ENCODE data around the gene ADGRG4.

The ADGRG4 gene

DNA sequence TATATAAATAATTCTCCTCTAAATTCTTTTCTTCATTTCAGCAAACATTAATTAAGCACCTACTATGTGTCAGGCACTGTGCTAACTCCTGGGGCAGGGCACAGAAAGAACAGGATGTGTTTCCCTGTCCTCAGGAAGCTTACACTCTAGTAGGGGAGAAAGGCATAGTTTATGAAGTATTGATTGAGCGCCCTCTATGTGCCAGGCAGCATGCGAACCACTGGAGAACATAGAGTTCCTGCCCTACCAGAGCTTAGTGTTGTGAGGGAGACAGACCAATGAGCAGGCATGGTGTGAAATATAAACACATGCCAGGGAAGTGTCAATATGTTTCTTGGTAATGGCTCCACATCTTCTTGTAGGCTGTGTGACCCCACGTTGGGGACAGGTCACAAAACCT, 3.7 kb downstream of the ADGRG4 start:
- DNase-seq (ENCODE audit: low read depth) = no peak

GRCh38 chrX:136306182-136306581, 5.4 kb downstream of the ADGRG4 start:
- DNase-seq (ENCODE audit: low read depth) = no peak

GRCh38 chrX:136307471-136307870, 6.7 kb downstream of the ADGRG4 start:
- DNase-seq (ENCODE audit: low read depth) = no peak

GRCh38 chrX:136310411-136310810, 9.6 kb downstream of the ADGRG4 start:
- DNase-seq (ENCODE audit: low read depth) = no peak

DNA sequence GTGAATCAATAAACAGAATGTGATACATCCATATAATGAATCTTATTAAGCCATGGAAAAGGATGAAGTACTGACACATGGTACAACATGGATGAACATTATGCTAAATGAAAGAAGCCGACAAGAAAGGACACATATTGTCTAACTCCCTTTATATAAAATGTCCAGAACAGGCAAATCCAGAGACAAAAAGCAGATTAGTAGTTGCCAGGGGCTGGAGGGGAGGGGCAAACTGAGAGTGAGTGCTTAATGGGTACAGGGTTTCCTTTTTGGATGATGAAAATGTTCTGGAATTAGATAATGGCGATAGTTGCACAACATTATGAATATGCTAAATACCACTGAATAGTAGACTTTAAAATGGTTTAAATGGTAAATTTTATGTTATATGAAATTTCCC, 17.4 kb downstream of the ADGRG4 start:
- no peak for DNase-seq (ENCODE audit: low read depth)

- no peak for DNase-seq (ENCODE audit: low read depth)
Observed at GRCh38 chrX:136318895-136319597, 18.3 kb downstream of the ADGRG4 start.

DNA sequence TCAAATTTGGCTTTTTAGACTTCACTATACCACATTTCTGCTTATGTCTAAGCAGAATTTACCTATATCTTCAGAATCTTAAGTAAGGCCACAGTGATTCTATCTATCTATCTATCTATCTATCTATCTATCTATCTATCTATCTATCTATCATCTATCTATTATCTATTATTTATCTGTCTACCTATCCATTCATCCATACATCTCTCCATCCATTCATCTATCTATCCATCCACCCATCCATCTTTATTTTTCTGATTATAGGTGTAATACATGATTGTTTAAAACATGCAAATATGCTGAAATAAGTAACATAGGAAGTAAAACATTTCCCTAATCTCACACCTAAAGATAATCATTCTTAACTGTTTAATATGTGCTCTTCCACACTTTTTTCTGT, 18.8 kb downstream of the ADGRG4 start:
- DNase-seq (ENCODE audit: low read depth) = no peak

GRCh38 chrX:136321532-136321931, 20.8 kb downstream of the ADGRG4 start:
- no peak for DNase-seq (ENCODE audit: low read depth)

DNA sequence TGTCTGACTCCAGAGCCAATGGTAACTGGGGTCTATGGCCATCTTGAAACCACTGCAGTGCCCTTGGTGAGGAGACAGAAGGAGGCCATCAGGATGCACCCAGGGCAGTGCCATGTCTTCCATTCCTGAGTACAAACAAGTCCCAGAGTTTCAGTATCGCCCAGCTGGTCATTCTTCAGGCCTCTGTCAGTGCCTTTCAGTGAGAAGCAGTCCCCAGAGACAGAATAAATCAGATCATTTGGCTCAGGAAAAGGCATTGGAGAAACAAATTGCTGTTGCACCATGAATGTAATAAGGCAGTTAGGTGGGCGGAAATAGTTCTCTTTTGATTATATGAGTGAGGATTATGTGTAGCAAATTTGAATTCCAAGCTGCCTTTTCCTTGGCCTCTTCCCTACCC, 21.3 kb downstream of the ADGRG4 start:
- DNase-seq (ENCODE audit: low read depth) = no peak

- DNase-seq (ENCODE audit: low read depth) = peak; percentile 12
Observed at GRCh38 chrX:136325377-136325776, 24.6 kb downstream of the ADGRG4 start.

- DNase-seq (ENCODE audit: low read depth) = no peak
Observed at GRCh38 chrX:136328933-136329332, 28.2 kb downstream of the ADGRG4 start.

- no peak for DNase-seq (ENCODE audit: low read depth)
Observed at GRCh38 chrX:136336623-136337022, 35.9 kb downstream of the ADGRG4 start.

GRCh38 chrX:136339702-136340101, 38.9 kb downstream of the ADGRG4 start:
- no peak for DNase-seq (ENCODE audit: low read depth)

DNA sequence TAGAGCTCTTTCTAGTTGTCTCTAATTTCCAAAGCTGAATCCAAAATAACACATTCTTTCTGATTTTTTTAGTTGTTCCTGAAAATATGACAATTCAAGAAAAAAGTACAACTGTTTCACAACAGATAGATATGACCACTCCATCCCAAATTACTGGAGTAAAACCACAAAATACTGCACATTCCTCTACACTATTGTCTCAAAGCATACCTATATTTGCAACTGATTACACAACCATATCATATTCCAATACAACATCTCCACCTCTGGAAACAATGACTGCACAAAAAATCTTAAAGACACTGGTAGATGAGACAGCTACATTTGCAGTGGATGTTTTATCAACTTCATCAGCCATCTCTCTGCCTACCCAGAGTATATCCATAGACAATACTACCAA, 43.6 kb downstream of the ADGRG4 start:
- DNase-seq (ENCODE audit: low read depth) = no peak

- no peak for DNase-seq (ENCODE audit: low read depth)
Observed at GRCh38 chrX:136346506-136346905, 45.7 kb downstream of the ADGRG4 start.

DNA sequence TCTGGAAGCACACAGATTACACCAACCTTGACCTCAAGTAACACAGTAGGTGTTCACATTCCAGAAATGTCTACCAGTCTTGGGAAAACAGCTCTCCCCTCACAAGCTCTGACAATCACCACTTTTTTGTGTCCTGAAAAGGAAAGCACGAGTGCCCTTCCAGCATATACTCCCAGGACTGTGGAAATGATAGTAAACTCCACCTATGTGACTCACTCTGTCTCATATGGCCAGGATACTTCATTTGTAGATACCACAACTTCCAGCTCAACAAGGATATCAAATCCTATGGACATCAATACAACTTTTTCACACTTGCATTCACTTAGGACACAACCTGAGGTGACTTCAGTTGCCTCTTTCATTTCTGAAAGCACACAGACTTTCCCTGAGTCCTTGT, 46.9 kb downstream of the ADGRG4 start:
- DNase-seq (ENCODE audit: low read depth) = no peak

DNA sequence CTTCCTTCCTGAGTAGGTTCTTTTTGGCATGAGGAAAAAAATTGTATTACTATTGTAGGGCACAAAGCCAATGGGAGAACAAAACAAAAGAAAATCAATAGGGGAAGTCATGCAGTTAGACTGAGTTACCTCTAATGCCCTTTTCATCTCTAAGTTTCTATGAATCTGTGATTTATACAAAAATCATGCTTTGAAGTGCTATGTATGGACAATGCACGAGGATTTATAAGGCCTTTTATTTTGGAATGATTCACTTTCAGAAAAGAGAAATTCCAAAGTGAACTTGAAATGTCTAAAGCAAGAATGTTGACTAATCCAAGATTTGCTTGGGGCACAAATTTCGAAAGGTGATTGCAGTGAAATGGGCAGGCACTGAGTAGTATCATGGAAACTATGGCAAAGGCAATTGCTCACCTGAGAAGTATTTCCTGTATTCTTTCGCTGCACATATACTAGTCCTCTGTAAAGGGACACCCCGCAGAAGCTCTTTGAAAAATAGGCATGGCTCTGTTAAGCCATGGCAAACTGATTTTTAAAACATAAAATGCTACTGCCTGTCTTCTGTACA, 52.8 kb downstream of the ADGRG4 start:
- DNase-seq (ENCODE audit: low read depth) = no peak

DNA sequence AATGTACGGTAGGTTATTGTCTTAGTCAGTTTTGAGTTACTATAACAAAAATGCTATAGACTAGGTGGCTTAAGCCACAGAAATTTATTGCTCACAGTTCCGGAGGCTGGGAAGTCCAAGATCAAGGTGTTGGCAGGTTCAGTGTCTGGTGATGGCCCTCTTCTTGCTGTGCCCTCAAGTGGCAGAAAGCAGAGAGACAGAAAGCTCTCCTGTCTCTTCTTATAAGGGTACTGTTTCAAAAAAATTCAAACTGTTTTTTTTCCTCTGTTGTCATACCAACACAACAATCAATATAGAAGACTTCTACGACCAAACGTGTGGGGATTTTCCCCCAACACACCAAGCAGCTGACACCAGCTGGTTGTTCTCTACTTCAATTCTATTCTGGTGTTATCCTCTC, 53.4 kb downstream of the ADGRG4 start:
- no peak for DNase-seq (ENCODE audit: low read depth)

DNA sequence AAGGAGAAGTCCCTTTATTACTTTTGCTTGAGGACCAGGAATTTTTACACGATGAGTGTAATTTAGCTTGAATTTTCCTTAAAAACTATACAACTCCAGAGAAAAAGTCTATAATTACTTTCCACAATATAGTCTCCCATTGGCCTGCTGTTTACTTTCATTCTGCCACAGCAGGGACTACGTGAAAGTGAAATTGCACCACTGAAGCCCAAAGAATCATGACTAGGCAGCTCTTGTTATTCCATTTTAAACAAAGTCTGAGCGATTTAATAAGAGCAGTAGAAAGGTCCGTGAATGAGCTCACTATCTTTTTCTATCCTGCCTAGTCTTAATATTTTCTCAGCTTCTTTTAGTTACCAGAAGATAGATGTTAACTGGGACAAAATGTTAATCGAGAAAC, 68.6 kb downstream of the ADGRG4 start:
- DNase-seq (ENCODE audit: low read depth) = no peak

GRCh38 chrX:136376713-136377112, 76.0 kb downstream of the ADGRG4 start:
- DNase-seq (ENCODE audit: low read depth) = no peak

DNA sequence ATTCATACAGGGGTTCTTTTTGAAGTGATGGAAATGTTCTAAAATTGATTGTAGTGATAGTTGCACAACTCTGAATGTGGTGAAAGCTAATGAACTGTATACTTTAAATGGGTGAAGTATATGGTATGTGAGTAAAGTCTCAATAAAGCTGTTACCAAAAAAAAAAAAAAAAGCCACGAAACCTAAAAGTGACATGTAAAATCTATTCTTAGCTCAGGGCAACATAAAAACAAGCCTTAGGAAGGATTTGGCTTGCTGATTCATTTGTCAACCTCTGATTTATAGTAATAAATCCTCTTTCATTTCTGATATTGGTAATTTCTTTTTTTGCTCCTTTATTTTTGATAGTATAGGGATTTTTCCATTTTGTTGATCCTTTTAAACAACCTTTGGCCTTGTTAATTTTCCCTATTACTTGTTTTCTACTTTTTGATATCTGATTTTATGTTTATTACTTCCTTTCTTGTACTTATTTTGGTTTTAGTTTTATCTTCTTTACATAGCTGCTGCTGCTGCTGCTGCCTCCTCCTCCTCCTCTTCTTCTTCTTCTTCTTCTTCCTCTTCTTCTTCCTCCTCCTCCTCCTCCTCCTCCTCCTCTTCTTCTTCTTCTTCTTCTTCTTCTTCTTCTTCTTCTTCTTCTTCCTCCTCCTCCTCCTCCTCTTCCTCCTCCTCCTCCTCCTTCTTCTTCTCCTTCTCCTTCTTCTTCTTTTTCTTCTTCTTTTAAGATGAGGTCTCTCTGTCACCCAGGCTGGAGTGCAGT, 79.4 kb downstream of the ADGRG4 start:
- DNase-seq (ENCODE audit: low read depth) = no peak

DNA sequence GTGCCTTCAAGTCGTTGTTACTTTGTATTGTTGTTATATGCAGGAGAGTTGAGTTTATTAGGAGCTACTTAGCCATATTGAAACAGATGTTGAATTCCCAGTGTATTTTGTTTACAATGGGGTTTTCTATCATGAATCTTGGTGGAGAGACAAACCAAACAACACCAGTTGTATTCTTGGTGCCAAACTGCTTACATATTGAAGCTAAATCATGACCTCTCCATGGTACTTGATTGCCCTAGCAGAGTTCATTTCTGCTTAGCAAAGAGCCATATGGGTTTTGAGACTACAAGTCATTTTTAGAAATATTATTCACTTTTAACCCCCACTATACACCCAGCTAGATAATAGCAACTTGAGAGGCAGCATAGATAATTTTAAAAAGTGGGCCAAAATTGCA, 85.4 kb downstream of the ADGRG4 start:
- no peak for DNase-seq (ENCODE audit: low read depth)

DNA sequence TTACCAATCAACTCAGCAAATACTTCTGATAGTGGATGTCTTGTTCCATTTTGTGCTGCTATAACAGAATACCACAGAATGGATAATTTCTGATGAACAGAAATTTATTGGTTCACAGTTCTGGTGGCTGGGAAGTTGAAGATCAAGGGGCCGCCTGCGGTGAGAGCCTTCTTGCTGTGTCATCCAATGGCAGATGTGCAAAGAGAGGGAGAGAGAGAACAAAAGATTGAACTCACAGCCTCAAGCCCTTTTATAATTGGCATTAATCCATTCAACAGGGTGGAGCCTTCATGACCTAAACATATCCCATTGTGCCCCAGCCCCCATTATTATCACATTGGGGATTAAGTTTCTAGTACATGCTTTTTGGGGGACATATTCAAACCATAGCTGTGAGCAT, 86.1 kb downstream of the ADGRG4 start:
- no peak for DNase-seq (ENCODE audit: low read depth)
